ENCODE data around the gene HSPG2.

GRCh38 chr1:21919520-21919919 is 17.6 kb downstream of the HSPG2 start:
- TF ChIP-seq EZH2 (IDR thresholded peaks at IDR 0.05; ENCODE audit: borderline replicate concordance, low read length) (no peak), CTCF (IDR thresholded peaks at IDR 0.05; ENCODE audit: low read length) (no peak)

Data from OCI-LY1 (cell line).